Measurements from ENCODE around the gene CCDC14.
"Not testable (repeated sequence)": the region's sequence is repeated elsewhere in the genome, so short reads cannot be mapped to it uniquely, and the experiment has no call there.

DNA sequence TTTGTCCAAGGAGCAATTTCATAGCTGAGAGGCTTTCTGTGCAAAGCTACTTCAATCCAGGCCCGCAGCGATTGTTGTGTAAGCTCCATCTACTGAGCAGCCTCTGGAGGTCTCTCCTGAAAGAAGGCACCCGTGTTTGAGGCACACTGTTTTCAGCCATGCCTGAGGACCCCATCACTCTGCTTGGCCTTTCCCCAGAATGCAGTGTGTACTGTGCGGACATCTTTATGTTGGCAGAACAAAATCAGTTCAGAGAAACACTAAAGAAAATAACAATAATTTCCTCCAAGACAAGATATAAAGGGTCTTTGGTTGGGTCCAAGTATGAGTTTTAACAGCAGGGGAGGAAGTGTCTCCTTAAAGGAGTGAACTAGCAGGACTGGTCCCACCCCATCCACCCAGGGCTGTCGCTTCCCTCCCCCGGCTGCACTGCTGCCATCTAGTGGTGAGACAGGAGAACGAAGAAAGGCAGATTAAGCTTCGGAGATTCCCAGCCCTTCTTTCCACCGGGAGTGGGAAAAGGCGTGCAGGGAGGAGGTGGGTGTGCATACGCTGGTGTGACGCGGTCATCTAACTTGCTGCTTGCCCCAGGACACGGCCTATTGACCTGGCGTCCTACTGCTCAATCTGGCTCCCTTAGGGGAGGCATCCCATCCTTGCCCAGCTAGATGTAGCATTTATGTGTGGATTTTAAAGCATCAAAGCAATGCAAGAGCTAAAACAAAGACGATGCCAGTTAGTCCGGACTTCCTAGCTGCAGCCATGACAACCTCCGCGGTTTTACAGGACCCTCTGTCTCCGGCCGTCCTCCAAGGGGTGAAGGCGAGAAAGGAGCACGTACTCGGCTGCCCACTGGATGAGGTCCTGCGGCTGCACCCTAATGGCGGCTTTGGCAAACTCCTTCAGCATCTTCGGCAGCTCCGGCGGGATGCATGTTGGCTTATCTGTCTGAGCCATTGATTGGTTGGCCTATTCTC, 18.8 kb upstream of the CCDC14 start:
- TF ChIP-seq, protein P1, sequence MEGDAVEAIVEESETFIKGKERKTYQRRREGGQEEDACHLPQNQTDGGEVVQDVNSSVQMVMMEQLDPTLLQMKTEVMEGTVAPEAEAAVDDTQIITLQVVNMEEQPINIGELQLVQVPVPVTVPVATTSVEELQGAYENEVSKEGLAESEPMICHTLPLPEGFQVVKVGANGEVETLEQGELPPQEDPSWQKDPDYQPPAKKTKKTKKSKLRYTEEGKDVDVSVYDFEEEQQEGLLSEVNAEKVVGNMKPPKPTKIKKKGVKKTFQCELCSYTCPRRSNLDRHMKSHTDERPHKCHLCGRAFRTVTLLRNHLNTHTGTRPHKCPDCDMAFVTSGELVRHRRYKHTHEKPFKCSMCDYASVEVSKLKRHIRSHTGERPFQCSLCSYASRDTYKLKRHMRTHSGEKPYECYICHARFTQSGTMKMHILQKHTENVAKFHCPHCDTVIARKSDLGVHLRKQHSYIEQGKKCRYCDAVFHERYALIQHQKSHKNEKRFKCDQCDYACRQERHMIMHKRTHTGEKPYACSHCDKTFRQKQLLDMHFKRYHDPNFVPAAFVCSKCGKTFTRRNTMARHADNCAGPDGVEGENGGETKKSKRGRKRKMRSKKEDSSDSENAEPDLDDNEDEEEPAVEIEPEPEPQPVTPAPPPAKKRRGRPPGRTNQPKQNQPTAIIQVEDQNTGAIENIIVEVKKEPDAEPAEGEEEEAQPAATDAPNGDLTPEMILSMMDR (IDR thresholded peaks at IDR 0.05 in 4 of 5, conservative IDR thresholded peaks at IDR 0.05 in 1 of 5), result peak; percentile 8 to 78 (median 53)
- TF ChIP-seq POLR2A (IDR thresholded peaks at IDR 0.05), result not testable (repeated sequence)

Measured in gastrocnemius medialis (tissue), 4 donors.